Ureter (tissue), 1 donor: ENCODE data around the gene EVC. TPM values are rescaled to one million over a fixed set of nuclear protein-coding genes. Genes with fewer than 3 reads are reported as not detected.
A peak's percentile ranks its signal among the peaks of the same experiment; 100 is the strongest.
"Not testable (repeated sequence)": the region's sequence is repeated elsewhere in the genome, so short reads cannot be mapped to it uniquely, and the experiment has no call there.

Experiments
- DNase-seq: peaks from one replicate; pipeline ENCODE4 v3.0.0-alpha.2; 2020; ENCODE audit warnings: low spot score
- total RNA-seq: library from RNA; stranded (reverse); gene quantifications from one replicate; pipeline ENCODE4 v1.2.4, GENCODE V29; 2023
- donor health status: DM: yes; HTN: yes; CAD: no.

The EVC gene
- total RNA-seq, 1 donor from 2014 or later = 24.1 TPM

DNA sequence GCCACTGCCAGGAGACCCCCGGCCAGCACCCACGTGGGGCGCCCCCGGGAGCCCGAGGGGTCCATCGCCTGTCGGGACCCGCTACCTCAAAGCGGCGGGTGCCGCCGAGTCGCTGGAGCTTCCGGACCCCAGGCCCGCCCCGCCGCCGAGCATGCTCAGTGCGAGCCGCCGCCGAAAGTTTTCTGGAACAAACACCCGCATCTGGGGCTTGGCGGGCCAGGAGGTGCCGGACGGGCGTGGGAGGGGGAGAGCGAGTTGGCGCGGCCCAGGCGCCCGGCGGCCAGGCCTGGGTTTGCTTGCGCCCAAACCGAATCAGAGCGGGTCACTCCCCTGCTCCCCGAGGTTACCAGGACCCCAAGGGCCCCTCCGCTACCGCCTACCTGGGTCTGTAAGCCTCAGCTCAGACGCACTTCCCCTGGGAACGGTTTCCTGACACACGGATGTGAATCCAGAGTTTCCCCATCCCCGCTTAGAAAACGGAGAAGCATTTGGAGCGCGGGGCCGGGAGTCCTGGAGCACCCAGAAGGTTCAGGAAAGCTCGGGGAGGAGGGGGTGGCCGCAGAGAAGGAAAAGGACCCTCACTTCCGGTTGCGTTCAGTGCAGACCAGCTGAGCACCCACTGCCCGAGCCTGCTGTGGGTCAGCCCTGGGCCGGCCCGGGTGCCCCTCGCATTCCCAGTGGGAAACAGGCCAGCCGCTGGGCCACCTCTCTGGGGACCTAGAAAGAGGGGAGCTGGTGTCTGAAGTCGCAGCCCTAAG, 2.4 kb upstream of the EVC start, which contains the start of gene EVC2:
Gene EVC2, minus strand, starts transcription at position 111 of the 758 bp plus-strand sequence. Its CDS starts 46 bp downstream, at position 65.
- DNase-seq = peak; percentile 61

DNA sequence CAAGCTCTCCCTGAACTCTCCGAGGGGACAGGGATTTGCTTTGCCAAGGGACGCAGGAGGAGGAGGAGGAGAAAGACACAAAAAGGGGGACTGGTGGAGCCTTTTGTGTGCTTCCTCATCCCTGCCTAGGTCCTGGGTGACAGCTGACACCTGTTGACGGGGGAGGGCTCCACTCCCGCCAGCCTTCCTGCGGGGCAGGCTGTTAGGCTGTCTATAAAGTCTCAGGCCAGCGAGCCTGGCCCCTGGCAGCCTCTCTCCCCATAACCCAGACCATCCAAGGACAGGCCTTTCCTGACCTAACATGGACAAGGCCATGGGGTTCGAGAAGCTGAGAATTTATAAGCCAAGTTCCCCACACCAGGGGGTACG, 1.8 kb upstream of the EVC start:
- DNase-seq = no peak

DNA sequence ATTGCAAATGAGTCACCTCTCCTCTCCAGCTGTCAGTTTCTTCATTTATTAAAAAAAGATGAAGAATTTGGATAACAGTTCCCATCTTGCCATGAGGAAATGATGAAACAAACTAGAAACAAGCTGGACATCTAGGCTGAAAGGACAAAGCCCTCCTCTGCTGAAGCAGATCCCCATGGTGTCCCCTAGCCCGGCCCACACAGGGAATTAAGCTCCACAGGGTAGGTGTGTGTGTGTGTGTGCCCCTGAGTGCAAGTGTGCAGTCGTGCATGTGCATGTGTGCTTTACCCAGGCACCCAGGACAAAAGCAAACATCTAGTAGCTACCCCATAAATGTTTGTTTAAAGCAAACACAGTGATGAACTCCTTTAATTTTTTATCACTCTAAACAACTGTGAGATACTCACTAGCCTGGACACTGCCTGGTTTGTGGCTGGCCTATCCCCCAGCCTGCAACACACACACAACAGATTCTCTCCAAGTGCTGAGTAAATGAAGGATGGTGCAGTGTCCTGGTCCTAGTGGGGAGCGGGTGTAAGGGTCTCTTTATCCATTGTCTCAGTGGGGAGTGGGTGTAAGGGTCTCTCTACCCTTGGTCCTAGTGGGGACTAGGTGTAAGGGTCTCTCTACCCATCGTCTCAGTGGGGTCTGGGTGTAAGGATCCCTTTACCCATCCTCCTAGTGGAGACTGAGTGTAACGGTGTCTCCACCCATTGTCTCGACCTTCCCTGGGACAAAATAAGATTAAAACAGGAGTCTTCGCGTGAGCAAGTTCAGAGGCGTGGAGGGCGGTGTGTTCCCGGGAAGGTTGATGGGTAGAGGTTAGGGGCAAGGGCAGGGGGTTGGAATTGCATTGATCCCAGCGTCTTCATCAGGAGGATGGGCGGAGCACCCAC, 688 bp upstream of the EVC start:
- no peak for DNase-seq

- no peak for DNase-seq
Observed at GRCh38 chr4:5711479-5712184, 631 bp downstream of the EVC start.

DNA sequence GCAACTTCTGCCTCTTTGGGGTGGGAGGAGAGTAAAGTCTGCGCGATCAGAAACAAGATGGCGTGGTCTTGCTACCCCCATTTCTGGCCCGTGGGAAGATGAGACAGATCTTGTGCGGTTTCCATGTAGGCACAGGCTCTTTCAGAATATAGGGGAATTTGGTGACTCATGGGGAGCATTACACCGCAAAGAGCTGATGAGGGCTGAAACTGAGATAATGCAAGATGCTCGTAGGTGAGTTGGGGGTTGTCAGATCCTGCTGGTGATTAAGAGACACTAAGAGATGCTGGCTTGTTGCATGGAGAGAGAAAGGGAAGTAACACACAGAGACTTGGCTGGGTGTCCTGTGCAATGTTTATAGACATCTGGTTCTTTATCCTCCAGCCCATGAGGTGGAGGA, 1.5 kb downstream of the EVC start:
- no peak for DNase-seq

- no peak for DNase-seq
Observed at GRCh38 chr4:5712931-5713330, 1.9 kb downstream of the EVC start.

GRCh38 chr4:5713861-5714260, 2.9 kb downstream of the EVC start:
- no peak for DNase-seq

GRCh38 chr4:5715357-5715756, 4.4 kb downstream of the EVC start:
- DNase-seq = no peak

DNA sequence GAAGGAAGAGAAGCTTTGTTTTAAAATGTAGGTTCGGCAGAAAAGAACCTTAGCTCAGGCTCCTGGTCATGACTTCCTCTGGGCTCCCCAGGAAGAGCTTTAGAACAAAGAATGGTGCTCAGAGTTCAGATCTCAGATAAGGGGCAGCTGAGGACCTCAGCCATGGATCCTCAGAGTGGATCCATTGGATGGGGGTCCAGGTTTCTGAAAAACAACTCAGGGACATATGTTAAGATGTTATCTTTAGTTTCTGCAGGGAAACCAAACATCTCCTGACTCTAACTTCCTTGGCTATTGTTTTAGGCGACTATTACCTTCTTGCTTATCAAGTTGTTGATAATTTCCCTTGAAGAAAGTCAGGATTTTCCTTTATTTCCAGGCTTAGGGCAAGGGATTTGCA, 5.4 kb downstream of the EVC start:
- DNase-seq = no peak

DNA sequence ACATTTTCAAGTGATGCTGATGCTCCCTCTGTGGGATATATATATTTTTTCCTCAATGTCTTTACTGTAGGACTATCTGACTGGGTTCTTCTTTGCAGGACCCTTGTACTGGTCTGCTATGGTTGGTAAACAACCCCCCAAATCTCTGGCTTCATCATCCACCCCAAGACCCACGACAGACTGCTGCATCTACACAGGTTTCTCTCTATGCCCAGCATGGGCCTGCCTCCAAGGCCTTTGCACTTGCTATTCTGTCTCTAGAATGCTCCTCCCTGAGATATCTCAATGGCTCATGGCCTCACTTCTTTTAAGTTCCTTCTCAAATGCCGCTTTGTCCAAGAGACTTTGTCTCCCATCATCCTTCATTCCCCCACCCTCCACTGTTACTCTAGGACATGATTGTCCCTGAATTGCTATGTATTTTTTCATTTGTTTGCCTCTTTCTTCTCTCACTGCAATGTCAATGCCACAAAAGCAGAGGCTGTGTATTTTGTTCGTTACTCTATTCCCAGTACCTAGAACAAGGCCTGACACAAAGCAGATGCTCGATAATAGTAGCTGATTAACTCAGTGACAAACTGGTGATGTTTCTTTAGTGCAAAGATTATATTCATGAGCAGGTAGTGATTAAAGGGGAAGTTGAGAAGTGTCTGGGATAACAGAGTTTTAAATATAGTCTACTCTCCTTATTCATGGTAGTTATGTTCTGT, 6.6 kb downstream of the EVC start:
- no peak for DNase-seq

- DNase-seq = no peak
Observed at GRCh38 chr4:5718411-5718810, 7.4 kb downstream of the EVC start.

- no peak for DNase-seq
Observed at GRCh38 chr4:5719350-5720055, 8.5 kb downstream of the EVC start.

GRCh38 chr4:5720157-5720850, 9.3 kb downstream of the EVC start:
- DNase-seq = no peak

- DNase-seq = no peak
Observed at GRCh38 chr4:5720980-5721379, 10.0 kb downstream of the EVC start.

GRCh38 chr4:5721923-5722322, 10.9 kb downstream of the EVC start:
- no peak for DNase-seq

DNA sequence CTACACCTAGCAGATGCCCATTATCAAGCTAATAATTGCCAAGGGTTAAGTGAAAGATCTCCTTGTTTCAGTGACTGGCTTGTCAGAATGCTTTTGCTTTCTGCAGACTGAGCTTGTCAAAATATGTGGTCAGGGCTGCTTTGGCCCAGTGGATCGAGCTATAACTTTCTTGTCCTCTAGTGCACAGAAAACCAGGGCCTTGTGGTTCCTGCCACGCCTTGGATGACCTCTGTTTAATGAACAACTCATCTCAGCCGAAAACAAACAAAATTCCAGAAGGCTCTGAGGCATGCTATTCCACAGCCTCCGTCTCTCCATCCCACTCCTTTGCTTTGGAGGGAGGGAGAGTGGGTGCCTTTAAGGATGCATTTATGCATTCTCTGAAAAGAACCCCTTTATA, 11.3 kb downstream of the EVC start:
- DNase-seq = no peak

DNA sequence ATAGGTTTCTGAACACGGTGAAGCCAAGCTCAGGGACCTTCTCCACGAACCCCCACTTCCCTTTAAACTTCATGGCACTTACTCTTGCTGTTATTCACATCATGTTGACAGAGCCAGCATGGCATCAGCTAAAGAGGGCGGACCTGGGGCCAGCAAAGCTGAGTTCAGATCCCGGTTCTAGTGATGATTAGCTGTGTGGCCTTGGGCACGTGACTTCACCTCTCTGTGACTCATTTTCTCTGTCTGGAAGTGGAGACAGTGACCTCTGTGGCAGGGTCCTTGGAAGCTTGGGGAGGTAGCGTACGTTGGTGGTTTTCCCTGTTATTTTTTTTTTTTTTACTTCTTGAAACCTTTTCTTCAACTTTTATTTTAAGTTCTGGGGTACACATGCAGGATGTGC, 13.4 kb downstream of the EVC start:
- no peak for DNase-seq

GRCh38 chr4:5728412-5728811, 17.4 kb downstream of the EVC start:
- DNase-seq = not testable (repeated sequence)

DNA sequence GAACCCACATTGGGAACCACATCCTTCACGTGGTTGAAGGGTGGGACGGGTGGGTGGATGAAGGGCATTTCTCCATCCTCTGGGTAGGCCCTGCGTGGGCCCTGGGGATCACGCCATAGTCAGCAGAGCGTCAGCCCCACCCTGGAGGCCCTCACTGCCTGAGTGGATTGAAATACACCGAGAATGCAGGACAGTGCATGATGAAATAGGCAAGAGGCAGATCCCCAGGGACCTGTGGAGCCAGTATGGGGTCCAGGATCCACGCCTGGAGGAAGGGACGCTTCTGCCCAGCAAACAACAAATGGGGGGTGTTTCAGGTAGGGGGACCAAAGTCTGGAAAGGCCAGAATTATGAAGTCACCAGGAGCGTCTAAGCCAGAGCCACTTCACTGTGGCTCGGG, 19.4 kb downstream of the EVC start:
- DNase-seq = no peak
